Lower leg skin (tissue), 4 donors: ENCODE results near the gene ZSCAN20. TPM values are rescaled to one million over a fixed set of nuclear protein-coding genes. Genes with fewer than 3 reads are reported as not detected.

Experiments used
- DNase-seq, 2 donors: peaks; one replicate each; pipeline ENCODE4 v3.0.0-alpha.2; 2019; ENCODE audit warnings: low spot score in 2 of 2
- H3K4me3 ChIP-seq: fragments of 200-600 bp; sonication (generic); 2 replicates; pipeline ENCODE4 v1.5.1; 2017; ENCODE audit warnings: mild to moderate bottlenecking, low read depth; ENCODE audit not compliant: poor library complexity, severe bottlenecking
- CTCF ChIP-seq, 3 donors: fragments of 450-650 bp; IDR thresholded peaks; one replicate each; pipeline ENCODE4 v1.5.1; 2016; ENCODE audit warnings: antibody characterized with exemption in 3 of 3, mild to moderate bottlenecking in 3 of 3, moderate library complexity in 2 of 3
- POLR2A ChIP-seq, 2 donors: fragments of 450-650 bp; IDR thresholded peaks; one replicate each; pipeline ENCODE4 v1.6.1; 2016 to 2017; ENCODE audit warnings: antibody characterized with exemption in 2 of 2, mild to moderate bottlenecking in 1 of 2, moderate library complexity in 1 of 2
- WGBS, 2 donors: methylation state at CpG; one replicate each; pipeline ENCODE4 v1.1.5; 2018; 5-methylcytosine and 5-hydroxymethylcytosine counted together
- intact Hi-C: fragments of 100-400 bp; cut with DNase I; formaldehyde crosslinking; loops from one replicate; pipeline ENCODE4 v1.15.0; 2023; ENCODE audit warnings: low total_unique reads
- total RNA-seq, 4 donors: library from RNA; depleted of rRNA; stranded (reverse); fragments of >200 nt; gene quantifications; one replicate each; pipeline ENCODE4 v1.1.0, GENCODE V29; 2016

Gene ZSCAN20
- total RNA-seq, 4 donors from 2014 or later: 0.91 to 3.6 (median 3.0) TPM

GRCh38 chr1:33497410-33497809 lies 25.0 kb downstream of the ZSCAN20 start:
- 90 to 97% methylated on average over 1 of the region's 1 CpG for WGBS, 2 donors
- DNase-seq: no peak
- no peak overlapping the region for H3K4me3 ChIP-seq
- intact Hi-C loops: no loop called here
- TF ChIP-seq POLR2A (IDR thresholded peaks at IDR 0.05): no peak
- TF ChIP-seq CTCF (IDR thresholded peaks at IDR 0.05): no peak

GRCh38 chr1:33500547-33500946 lies 28.1 kb downstream of the ZSCAN20 start:
- 71 to 74% methylated on average over 4 of the region's 4 CpGs for WGBS, 2 donors
- H3K4me3 ChIP-seq: no peak overlapping the region
- intact Hi-C loops: no loop called here
- TF ChIP-seq CTCF (IDR thresholded peaks at IDR 0.05): no peak
- no peak for TF ChIP-seq POLR2A (IDR thresholded peaks at IDR 0.05)
- no peak for DNase-seq

- intact Hi-C loops: no loop called here
- DNase-seq: no peak
- H3K4me3 ChIP-seq: no peak overlapping the region
- TF ChIP-seq CTCF (IDR thresholded peaks at IDR 0.05): no peak
- no peak for TF ChIP-seq POLR2A (IDR thresholded peaks at IDR 0.05)
- WGBS, 2 donors: 73 to 85% methylated on average over 2 of the region's 2 CpGs
These were observed 28.9 kb downstream of the ZSCAN20 start for GRCh38 chr1:33501309-33501708.

- TF ChIP-seq CTCF (IDR thresholded peaks at IDR 0.05): no peak
- no peak for TF ChIP-seq POLR2A (IDR thresholded peaks at IDR 0.05)
- no peak for DNase-seq
- intact Hi-C loops: no loop called here
- H3K4me3 ChIP-seq: no peak overlapping the region
- 91 to 93% methylated on average over 7 to 8 of the region's 8 CpGs for WGBS, 2 donors
These were observed 29.3 kb downstream of the ZSCAN20 start for GRCh38 chr1:33501774-33502173.

GRCh38 chr1:33502726-33503125 lies 30.3 kb downstream of the ZSCAN20 start:
- TF ChIP-seq CTCF (IDR thresholded peaks at IDR 0.05): no peak
- no peak for TF ChIP-seq POLR2A (IDR thresholded peaks at IDR 0.05)
- intact Hi-C loops: no loop called here
- 55 to 80% methylated on average over 5 of the region's 5 CpGs for WGBS, 2 donors
- no peak overlapping the region for H3K4me3 ChIP-seq
- DNase-seq: no peak

GRCh38 chr1:33503506-33503905 lies 31.1 kb downstream of the ZSCAN20 start:
- intact Hi-C loops: no loop called here
- WGBS, 2 donors: 63 to 64% methylated on average over 1 of the region's 1 CpG
- no peak overlapping the region for H3K4me3 ChIP-seq
- TF ChIP-seq CTCF (IDR thresholded peaks at IDR 0.05) (no peak), POLR2A (IDR thresholded peaks at IDR 0.05) (no peak)
- DNase-seq: no peak
